Breast epithelium (tissue), 4 donors: ENCODE results near the gene LUC7L. TPM values are rescaled to one million over a fixed set of nuclear protein-coding genes. Genes with fewer than 3 reads are reported as not detected.
"Not testable (repeated sequence)": the region's sequence is repeated elsewhere in the genome, so short reads cannot be mapped to it uniquely, and the experiment has no call there.

Source experiments
- DNase-seq, 2 donors: peaks; one replicate each; pipeline ENCODE4 v3.0.0-alpha.2; 2019; ENCODE audit warnings: low spot score in 2 of 2
- H3K27ac ChIP-seq, 2 donors: fragments of 200-600 bp; sonication (generic) in 1 of 2; one replicate each; pipeline ENCODE4 v1.5.1; 2016 to 2019; ENCODE audit warnings: mild to moderate bottlenecking in 1 of 2
- H3K27me3 ChIP-seq, 2 donors: fragments of 200-600 bp; sonication (generic) in 1 of 2; one replicate each; pipeline versions ENCODE4 v1.5.1 to v1.6.0; 2017 to 2019; ENCODE audit warnings: control low read depth in 1 of 2, mild to moderate bottlenecking in 1 of 2
- H3K36me3 ChIP-seq: fragments of 200-600 bp; one replicate; pipeline ENCODE4 v1.5.1; 2019
- H3K4me1 ChIP-seq, 2 donors: fragments of 200-600 bp; sonication (generic); one replicate each; pipeline ENCODE4 v1.5.1; 2016 to 2019; ENCODE audit warnings: control low read depth in 1 of 2
- H3K4me3 ChIP-seq, 3 donors: fragments of 200-600 bp; sonication (generic); 1 replicate in 2 of 3; 2 replicates in 1 of 3; pipeline ENCODE4 v1.5.1; 2016 to 2019; ENCODE audit warnings: mild to moderate bottlenecking in 3 of 3, moderate library complexity in 2 of 3
- H3K9me3 ChIP-seq, 2 donors: fragments of 200-600 bp; sonication (generic) in 1 of 2; one replicate each; pipeline ENCODE4 v1.5.1; 2016 to 2019; ENCODE audit warnings: control low read depth in 1 of 2
- CTCF ChIP-seq, 3 donors: fragments of 450-650 bp; IDR thresholded peaks; one replicate each; pipeline ENCODE4 v1.5.1; 2016 to 2017; ENCODE audit warnings: antibody characterized with exemption in 3 of 3, mild to moderate bottlenecking in 3 of 3, moderate library complexity in 3 of 3
- POLR2A ChIP-seq: fragments of 450-650 bp; IDR thresholded peaks from one replicate; pipeline ENCODE4 v1.6.1; 2016; ENCODE audit warnings: antibody characterized with exemption, mild to moderate bottlenecking, moderate library complexity
- POLR2AphosphoS5 ChIP-seq, 3 donors: sonication (generic); formaldehyde crosslinking; IDR thresholded peaks; one replicate each; pipeline ENCODE4 v1.6.1; 2017; ENCODE audit warnings: antibody characterized with exemption in 3 of 3
- intact Hi-C: fragments of 100-400 bp; cut with DNase I; formaldehyde crosslinking; loops from one replicate; pipeline ENCODE4 v1.15.1; 2023; ENCODE audit warnings: low total_unique reads
- total RNA-seq, 3 donors: library from RNA; depleted of rRNA; stranded (reverse); fragments of >200 nt; gene quantifications; one replicate each; pipeline ENCODE4 v1.1.0, GENCODE V29; 2016

The LUC7L gene
- total RNA-seq, 3 donors from 2014 or later, result 60.6 to 135 (median 107) TPM

GRCh38 chr16:178668-179015, 50.6 kb downstream of the LUC7L start:
- intact Hi-C loops, result no loop called here
- DNase-seq, result no peak
- peaks cover 6 to 54% of the 10 kb centered on the region in 2 donors for H3K27me3 ChIP-seq
- H3K9me3 ChIP-seq, result no peaks in the 10 kb centered on the region
- H3K27ac ChIP-seq, result no peak overlapping the region
- no peaks in the 10 kb centered on the region for H3K36me3 ChIP-seq
- H3K4me1 ChIP-seq, result peaks cover 11% of the 10 kb centered on the region in 2 donors
- TF ChIP-seq CTCF (IDR thresholded peaks at IDR 0.05) (no peak), POLR2A (no peak), POLR2AphosphoS5 (IDR thresholded peaks at IDR 0.05) (no peak)
- no peak overlapping the region for H3K4me3 ChIP-seq

- Histone ChIP-seq H3K4me3 (no peak overlapping the region), H3K27me3 (peaks cover 6 to 58% of the 10 kb centered on the region in 2 donors), H3K36me3 (no peaks in the 10 kb centered on the region), H3K4me1 (peaks cover 11% of the 10 kb centered on the region in 2 donors), H3K9me3 (no peaks in the 10 kb centered on the region), H3K27ac (no peak overlapping the region)
- TF ChIP-seq CTCF (IDR thresholded peaks at IDR 0.05) (no peak), POLR2A (no peak), POLR2AphosphoS5 (IDR thresholded peaks at IDR 0.05) (no peak)
- intact Hi-C loops, result no loop called here
- no peak for DNase-seq
These were observed 51.1 kb downstream of the LUC7L start for GRCh38 chr16:177981-178667.

GRCh38 chr16:177394-177822, 51.8 kb downstream of the LUC7L start:
- no peak overlapping the region for H3K27ac ChIP-seq
- intact Hi-C loops, result no loop called here
- H3K27me3 ChIP-seq, result peaks cover 6 to 58% of the 10 kb centered on the region in 2 donors
- H3K4me1 ChIP-seq, result peaks cover 11% of the 10 kb centered on the region in 2 donors
- no peak for TF ChIP-seq POLR2A
- TF ChIP-seq POLR2AphosphoS5 (IDR thresholded peaks at IDR 0.05), result no peak
- no peak for TF ChIP-seq CTCF (IDR thresholded peaks at IDR 0.05)
- DNase-seq, result no peak
- H3K9me3 ChIP-seq, result no peaks in the 10 kb centered on the region
- H3K36me3 ChIP-seq, result no peaks in the 10 kb centered on the region
- no peak overlapping the region for H3K4me3 ChIP-seq

GRCh38 chr16:176477-177382, 52.5 kb downstream of the LUC7L start, which contains the start of gene HBA1:
HBA1 (plus strand) TSS chr16:176680; CDS start chr16:176717, 37 bp downstream.
- peak within 1 kb of the TSS in 1 of 3 donors; percentile 46 for H3K4me3 ChIP-seq

GRCh38 chr16:176006-176405, 53.2 kb downstream of the LUC7L start:
- H3K27ac ChIP-seq, intact Hi-C loops, H3K4me1 ChIP-seq, H3K9me3 ChIP-seq, DNase-seq, H3K36me3 ChIP-seq: not testable (repeated sequence)
- H3K27me3 ChIP-seq, result peaks cover 6 to 66% of the 10 kb centered on the region in 2 donors
- peak overlapping the region in 1 of 3 donors; percentile 46 for H3K4me3 ChIP-seq

More at GRCh38 chr16:176477-177382, 52.5 kb downstream of the LUC7L start, which contains the start of gene HBA1:
- peaks cover 6 to 59% of the 10 kb centered on the region in 2 donors for H3K27me3 ChIP-seq
- H3K27ac ChIP-seq, H3K9me3 ChIP-seq, H3K36me3 ChIP-seq, intact Hi-C loops, DNase-seq: not testable (repeated sequence)
- peaks cover 11% of the 10 kb centered on the region in 2 donors for H3K4me1 ChIP-seq
